ENCODE data around the gene SCMH1. TPM values are rescaled to one million over a fixed set of nuclear protein-coding genes. Genes with fewer than 3 reads are reported as not detected.

SCMH1 gene
- total RNA-seq, 1 donor from 2014 or later = 18.4 TPM

GRCh38 chr1:41041614-41042270, 200.4 kb downstream of the SCMH1 start:
- no peaks in the 10 kb centered on the region for H3K9me3 ChIP-seq (ENCODE audit: insufficient read depth, low read depth, low read length)
- Mint-ChIP-seq H3K9me3 (ENCODE audit: unreplicated experiment) (no peaks in the 10 kb centered on the region), H3K27ac (ENCODE audit: unreplicated experiment) (no peak overlapping the region), H3K36me3 (ENCODE audit: low read depth, unreplicated experiment) (peaks cover 19% of the 10 kb centered on the region), H3K4me1 (ENCODE audit: low read depth, unreplicated experiment) (peaks cover 11% of the 10 kb centered on the region), H3K27me3 (ENCODE audit: low read depth, unreplicated experiment) (no peaks in the 10 kb centered on the region), H3K4me3 (ENCODE audit: unreplicated experiment) (no peak overlapping the region)
- H3K27ac ChIP-seq (ENCODE audit: low read depth, low read length) = no peak overlapping the region
- peaks cover 6% of the 10 kb centered on the region for H3K4me1 ChIP-seq (ENCODE audit: insufficient read depth, low read length)
- TF ChIP-seq CTCF (IDR thresholded peaks at IDR 0.05; ENCODE audit: insufficient read depth, low read depth, low read length) (no peak), EZH2 (IDR thresholded peaks at IDR 0.05; ENCODE audit: insufficient read depth, low read length) (no peak)
- DNase-seq (ENCODE audit: low read depth) (no peak), FAIRE-seq (no peak)
- H3K4me3 ChIP-seq (ENCODE audit: insufficient read depth, low read depth, low read length) = no peak overlapping the region
- H4K20me1 ChIP-seq (ENCODE audit: insufficient read depth, low read length) = no peaks in the 10 kb centered on the region
- no peak overlapping the region for H3K4me2 ChIP-seq (ENCODE audit: low read length)
- peaks cover 3% of the 10 kb centered on the region for H3K36me3 ChIP-seq (ENCODE audit: insufficient read depth, low read length)
- H3K27me3 ChIP-seq (ENCODE audit: insufficient read depth, low read length) = no peaks in the 10 kb centered on the region
- no peak overlapping the region for H2AFZ ChIP-seq (ENCODE audit: low read depth, low read length)
- H3K9ac ChIP-seq (ENCODE audit: low read length) = no peak overlapping the region
- no peaks in the 10 kb centered on the region for H3K79me2 ChIP-seq (ENCODE audit: insufficient read depth, low read length)

GRCh38 chr1:41038110-41038509, 204.0 kb downstream of the SCMH1 start:
- no peak for FAIRE-seq
- no peaks in the 10 kb centered on the region for H3K9me3 ChIP-seq (ENCODE audit: insufficient read depth, low read depth, low read length)
- Mint-ChIP-seq H3K27ac (ENCODE audit: unreplicated experiment) (no peak overlapping the region), H3K36me3 (ENCODE audit: low read depth, unreplicated experiment) (peaks cover 15% of the 10 kb centered on the region), H3K4me1 (ENCODE audit: low read depth, unreplicated experiment) (peaks cover 8% of the 10 kb centered on the region), H3K4me3 (ENCODE audit: unreplicated experiment) (no peak overlapping the region), H3K9me3 (ENCODE audit: unreplicated experiment) (no peaks in the 10 kb centered on the region), H3K27me3 (ENCODE audit: low read depth, unreplicated experiment) (no peaks in the 10 kb centered on the region)
- no peak overlapping the region for H2AFZ ChIP-seq (ENCODE audit: low read depth, low read length)
- no peaks in the 10 kb centered on the region for H3K79me2 ChIP-seq (ENCODE audit: insufficient read depth, low read length)
- H3K4me3 ChIP-seq (ENCODE audit: insufficient read depth, low read depth, low read length) = no peak overlapping the region
- peaks cover 11% of the 10 kb centered on the region for H3K36me3 ChIP-seq (ENCODE audit: insufficient read depth, low read length)
- TF ChIP-seq EZH2 (IDR thresholded peaks at IDR 0.05; ENCODE audit: insufficient read depth, low read length) (no peak), CTCF (IDR thresholded peaks at IDR 0.05; ENCODE audit: insufficient read depth, low read depth, low read length) (no peak)
- no peak for DNase-seq (ENCODE audit: low read depth)
- no peak overlapping the region for H3K4me2 ChIP-seq (ENCODE audit: low read length)
- no peak overlapping the region for H3K27ac ChIP-seq (ENCODE audit: low read depth, low read length)
- H3K9ac ChIP-seq (ENCODE audit: low read length) = no peak overlapping the region
- no peaks in the 10 kb centered on the region for H3K4me1 ChIP-seq (ENCODE audit: insufficient read depth, low read length)
- H4K20me1 ChIP-seq (ENCODE audit: insufficient read depth, low read length) = no peaks in the 10 kb centered on the region
- no peaks in the 10 kb centered on the region for H3K27me3 ChIP-seq (ENCODE audit: insufficient read depth, low read length)
